Lower lobe of right lung (tissue), 2 donors: Measurements from ENCODE around the gene RDX. TPM values are rescaled to one million over a fixed set of nuclear protein-coding genes. Genes with fewer than 3 reads are reported as not detected.
"Not testable (repeated sequence)": the region's sequence is repeated elsewhere in the genome, so short reads cannot be mapped to it uniquely, and the experiment has no call there.

Experiments
- ATAC-seq, 2 donors: fragments of 200-7000 bp; cut with Tn5 transposase; one replicate each; pipeline ENCODE4 v1.9.1; 2020 to 2022; ENCODE audit warnings: mild to moderate bottlenecking in 2 of 2, moderate library complexity in 2 of 2
- DNase-seq: peaks from one replicate; pipeline ENCODE4 v3.0.0-alpha.2; 2020
- H3K27ac ChIP-seq: fragments of 200-600 bp; one replicate; pipeline ENCODE4 v1.8.0; 2022
- H3K27me3 ChIP-seq: fragments of 200-600 bp; one replicate; pipeline ENCODE4 v1.8.0; 2022; ENCODE audit warnings: low read depth
- H3K36me3 ChIP-seq: fragments of 200-600 bp; one replicate; pipeline ENCODE4 v1.8.0; 2022; ENCODE audit warnings: mild to moderate bottlenecking
- H3K4me1 ChIP-seq: fragments of 200-600 bp; one replicate; pipeline ENCODE4 v1.8.0; 2022
- H3K4me3 ChIP-seq: fragments of 200-600 bp; one replicate; pipeline ENCODE4 v1.8.0; 2022; ENCODE audit warnings: mild to moderate bottlenecking
- H3K9me3 ChIP-seq: fragments of 200-600 bp; one replicate; pipeline ENCODE4 v1.8.0; 2022
- CTCF ChIP-seq: fragments of 200-600 bp; IDR thresholded peaks from one replicate; pipeline ENCODE4 v1.8.0; 2022; ENCODE audit warnings: antibody characterized with exemption, mild to moderate bottlenecking
- intact Hi-C: fragments of 100-400 bp; cut with DNase I; formaldehyde crosslinking; loops from one replicate; pipeline ENCODE4 v1.11.0; 2022
- total RNA-seq: library from RNA; stranded (reverse); fragmentation: NEBNext Ultra II Directional; extraction: Animal tissue kit (Norgen Biotek cat#: 25700); gene quantifications from one replicate; pipeline ENCODE4 v1.2.1, GENCODE V29; 2021
- donor health status: DM: no; HTN: yes; CAD: no; lungs with severe emphysema.

Gene RDX
- total RNA-seq, 1 donor from 2014 or later, result 152 TPM

DNA sequence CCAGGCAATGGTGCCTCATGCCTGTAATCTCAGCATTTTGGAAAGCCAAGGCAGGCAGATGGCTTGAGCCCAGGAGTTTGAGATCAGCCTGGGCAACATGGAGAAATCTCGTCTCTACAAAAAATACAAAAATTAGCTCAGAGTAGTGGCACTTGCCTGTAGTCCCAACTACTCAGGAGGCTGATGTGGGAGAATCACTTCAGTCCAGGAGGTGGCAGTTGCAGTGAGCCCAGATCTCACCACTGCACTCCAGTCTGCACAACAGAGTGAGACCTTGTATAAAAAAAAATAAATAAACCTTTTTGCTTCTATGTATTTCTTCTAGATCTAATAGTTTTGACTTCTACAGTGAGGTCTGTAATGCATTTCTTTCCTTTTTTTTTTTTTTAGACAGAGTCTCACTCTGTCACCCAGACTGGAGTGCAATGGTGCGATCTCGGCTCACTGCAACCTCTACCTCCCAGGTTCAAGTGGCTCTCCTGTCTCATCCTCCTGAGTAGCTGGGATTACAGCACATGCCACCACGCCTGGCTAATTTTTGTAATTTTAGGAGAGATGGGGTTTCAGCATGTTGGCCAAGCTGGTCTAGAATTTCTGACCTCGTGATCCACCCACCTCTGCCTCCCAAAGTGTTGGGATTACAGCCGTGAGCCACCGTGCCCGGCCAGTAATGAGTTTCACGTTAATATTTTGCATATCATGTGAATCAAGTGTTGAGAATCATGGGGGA is 18.1 kb upstream of the RDX start:
- Histone ChIP-seq H3K27ac (no peak overlapping the region), H3K36me3 (no peaks in the 10 kb centered on the region), H3K4me1 (peaks cover 18% of the 10 kb centered on the region), H3K27me3 (no peaks in the 10 kb centered on the region), H3K9me3 (no peaks in the 10 kb centered on the region), H3K4me3 (no peak overlapping the region)
- intact Hi-C loops, result no loop called here
- DNase-seq (no peak), ATAC-seq (no peak)
- no peak for TF ChIP-seq CTCF

DNA sequence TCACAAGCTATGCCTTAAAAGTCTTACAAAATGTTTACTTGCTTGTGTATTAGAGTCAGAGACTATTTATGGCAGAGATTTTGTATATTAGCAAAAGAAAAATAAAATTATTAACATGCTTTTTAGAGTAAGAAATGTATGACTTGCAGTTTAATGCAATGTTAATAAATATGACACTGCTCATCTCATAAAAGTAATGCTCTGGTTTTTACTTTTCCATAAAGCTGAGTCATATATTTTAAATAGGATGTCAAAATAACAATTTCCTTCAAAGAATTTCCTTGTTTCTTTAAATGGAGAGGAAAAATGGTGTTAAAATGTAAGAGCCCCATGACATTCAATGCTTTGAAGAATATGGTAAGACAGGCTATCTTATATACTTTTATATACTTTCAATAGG is 16.3 kb upstream of the RDX start:
- no peaks in the 10 kb centered on the region for H3K27me3 ChIP-seq
- intact Hi-C loops, result no loop called here
- no peak overlapping the region for H3K27ac ChIP-seq
- no peak overlapping the region for H3K4me3 ChIP-seq
- no peaks in the 10 kb centered on the region for H3K9me3 ChIP-seq
- H3K4me1 ChIP-seq, result peaks cover 3% of the 10 kb centered on the region
- no peak for TF ChIP-seq CTCF
- DNase-seq (no peak), ATAC-seq (no peak)
- no peaks in the 10 kb centered on the region for H3K36me3 ChIP-seq

- intact Hi-C loops, result no loop called here
- no peak overlapping the region for H3K27ac ChIP-seq
- no peak for ATAC-seq
Observed at GRCh38 chr11:110311783-110312579, 15.6 kb upstream of the RDX start.

GRCh38 chr11:110308071-110308470 is 11.7 kb upstream of the RDX start:
- H3K4me1 ChIP-seq, result no peaks in the 10 kb centered on the region
- no peaks in the 10 kb centered on the region for H3K36me3 ChIP-seq
- H3K9me3 ChIP-seq, result no peaks in the 10 kb centered on the region
- no peaks in the 10 kb centered on the region for H3K27me3 ChIP-seq
- TF ChIP-seq CTCF, result no peak
- DNase-seq (no peak), ATAC-seq (no peak)
- intact Hi-C loops, result no loop called here
- no peak overlapping the region for H3K27ac ChIP-seq
- H3K4me3 ChIP-seq, result no peak overlapping the region

More at GRCh38 chr11:110311783-110312579, 15.6 kb upstream of the RDX start:
- DNase-seq, result no peak
- Histone ChIP-seq H3K4me3 (no peak overlapping the region), H3K36me3 (no peaks in the 10 kb centered on the region), H3K4me1 (no peaks in the 10 kb centered on the region), H3K9me3 (no peaks in the 10 kb centered on the region), H3K27me3 (no peaks in the 10 kb centered on the region)
- TF ChIP-seq CTCF, result no peak

DNA sequence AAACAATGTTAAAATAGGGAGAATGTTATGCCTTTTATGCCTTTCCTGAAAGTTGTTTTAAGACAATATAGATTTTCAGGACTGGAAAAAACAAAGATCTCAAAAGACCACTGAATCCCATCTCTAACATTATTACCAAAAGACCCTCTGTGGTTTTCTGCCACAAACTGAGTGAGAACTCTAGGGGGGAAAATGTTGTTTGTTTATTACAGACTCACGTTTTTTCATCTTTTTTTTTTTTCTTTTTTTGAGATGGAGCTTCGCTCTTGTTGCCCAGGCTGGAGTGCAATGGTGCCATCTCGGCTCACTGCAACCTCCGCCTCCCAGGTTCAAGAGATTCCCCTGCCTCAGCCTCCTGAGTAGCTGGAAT is 9.6 kb upstream of the RDX start:
- ATAC-seq, intact Hi-C loops, H3K36me3 ChIP-seq, DNase-seq, H3K27me3 ChIP-seq, H3K4me3 ChIP-seq, H3K27ac ChIP-seq, H3K9me3 ChIP-seq, H3K4me1 ChIP-seq: not testable (repeated sequence)
